Neural cell (in vitro differentiated cells): Measurements from ENCODE around the gene SHB.

Experiments
- MXI1 ChIP-seq: fragments of 450-650 bp; conservative IDR thresholded peaks from 2 replicates; pipeline ENCODE4 v1.6.1; 2014; ENCODE audit warnings: antibody characterized with exemption, mild to moderate bottlenecking; ENCODE audit not compliant: poor library complexity, severe bottlenecking
- RAD21 ChIP-seq: fragments of 450-650 bp; conservative IDR thresholded peaks from 2 replicates; pipeline ENCODE4 v1.6.1; 2014; ENCODE audit warnings: antibody characterized with exemption, mild to moderate bottlenecking, moderate library complexity
- REST ChIP-seq: IDR thresholded peaks from 2 replicates; pipeline ENCODE4 v1.6.1; 2012; ENCODE audit warnings: borderline replicate concordance
- TF ChIP-seq, protein P1 (sequence below): fragments of 450-650 bp; IDR thresholded peaks from 2 replicates; pipeline ENCODE4 v1.5.1; 2014; ENCODE audit warnings: antibody characterized with exemption, mild to moderate bottlenecking, moderate library complexity; ENCODE audit not compliant: poor library complexity, severe bottlenecking

GRCh38 chr9:38075272-38075671 lies 6.2 kb upstream of the SHB start:
- TF ChIP-seq, protein P1, sequence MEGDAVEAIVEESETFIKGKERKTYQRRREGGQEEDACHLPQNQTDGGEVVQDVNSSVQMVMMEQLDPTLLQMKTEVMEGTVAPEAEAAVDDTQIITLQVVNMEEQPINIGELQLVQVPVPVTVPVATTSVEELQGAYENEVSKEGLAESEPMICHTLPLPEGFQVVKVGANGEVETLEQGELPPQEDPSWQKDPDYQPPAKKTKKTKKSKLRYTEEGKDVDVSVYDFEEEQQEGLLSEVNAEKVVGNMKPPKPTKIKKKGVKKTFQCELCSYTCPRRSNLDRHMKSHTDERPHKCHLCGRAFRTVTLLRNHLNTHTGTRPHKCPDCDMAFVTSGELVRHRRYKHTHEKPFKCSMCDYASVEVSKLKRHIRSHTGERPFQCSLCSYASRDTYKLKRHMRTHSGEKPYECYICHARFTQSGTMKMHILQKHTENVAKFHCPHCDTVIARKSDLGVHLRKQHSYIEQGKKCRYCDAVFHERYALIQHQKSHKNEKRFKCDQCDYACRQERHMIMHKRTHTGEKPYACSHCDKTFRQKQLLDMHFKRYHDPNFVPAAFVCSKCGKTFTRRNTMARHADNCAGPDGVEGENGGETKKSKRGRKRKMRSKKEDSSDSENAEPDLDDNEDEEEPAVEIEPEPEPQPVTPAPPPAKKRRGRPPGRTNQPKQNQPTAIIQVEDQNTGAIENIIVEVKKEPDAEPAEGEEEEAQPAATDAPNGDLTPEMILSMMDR: no peak
- TF ChIP-seq REST (no peak), MXI1 (no peak), RAD21 (no peak)
